Measurements from ENCODE around the gene CCDC88B. TPM values are rescaled to one million over a fixed set of nuclear protein-coding genes. Genes with fewer than 3 reads are reported as not detected.

CCDC88B gene
- total RNA-seq, 1 experiment from 2014 or later, result 3.6 TPM

DNA sequence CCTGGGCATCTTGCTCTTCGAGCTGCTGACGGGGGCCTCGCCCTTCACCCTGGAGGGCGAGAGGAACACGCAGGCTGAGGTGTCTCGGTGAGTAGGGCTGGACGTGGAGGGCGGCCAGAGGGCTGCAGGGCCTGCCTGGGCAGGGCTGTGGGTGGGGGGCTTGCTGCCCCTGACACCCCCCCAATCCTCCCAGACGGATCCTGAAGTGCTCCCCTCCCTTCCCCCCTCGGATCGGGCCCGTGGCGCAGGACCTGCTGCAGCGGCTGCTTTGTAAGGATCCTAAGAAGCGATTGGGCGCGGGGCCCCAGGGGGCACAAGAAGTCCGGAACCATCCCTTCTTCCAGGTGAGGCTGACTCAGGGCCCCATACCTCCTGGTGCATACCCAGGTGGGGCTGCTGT, 21.7 kb downstream of the CCDC88B start:
- H3K4me3 ChIP-seq (ENCODE audit: low read depth, low read length), result no peak overlapping the region
- no TSS peak for BruUV-seq (replicated peaks)
- peaks cover 41% of the 10 kb centered on the region for H3K4me1 ChIP-seq
- Mint-ChIP-seq H3K36me3 (ENCODE audit: insufficient read depth, unreplicated experiment) (peaks cover 73% of the 10 kb centered on the region), H3K27me3 (ENCODE audit: insufficient read depth, unreplicated experiment) (no peaks in the 10 kb centered on the region), H3K9me3 (ENCODE audit: unreplicated experiment) (no peaks in the 10 kb centered on the region), H3K27ac (ENCODE audit: unreplicated experiment) (no peak overlapping the region), H3K4me3 (ENCODE audit: unreplicated experiment) (no peak overlapping the region), H3K4me1 (ENCODE audit: low read depth, unreplicated experiment) (peaks cover 23% of the 10 kb centered on the region)
- H3K9me3 ChIP-seq, result no peaks in the 10 kb centered on the region
- H3K27me3 ChIP-seq (replicated peaks; ENCODE audit: control insufficient read depth, insufficient read depth, low read length), result no peaks in the 10 kb centered on the region
- CTCF ChIA-PET, result no interaction called here
- TF ChIP-seq CTCF (IDR thresholded peaks at IDR 0.05; ENCODE audit: insufficient read depth in 1 of 2, low read depth in 1 of 2, low read length in 1 of 2, severe bottlenecking in 1 of 2, unreplicated experiment in 1 of 2), result no peak
- no peak for DNase-seq
- H3K36me3 ChIP-seq (ENCODE audit: control insufficient read depth, insufficient read depth, low read length), result peaks cover 8% of the 10 kb centered on the region
- POLR2A ChIA-PET, result interaction anchor here (1.2 kb wide), 1 partner anchor 44 kb away, joined by 3 read pairs; the partner anchor contains the start of gene PRDX5
- intact Hi-C loops (cut with micrococcal nuclease; ENCODE audit: unreplicated experiment), result no loop called here

DNA sequence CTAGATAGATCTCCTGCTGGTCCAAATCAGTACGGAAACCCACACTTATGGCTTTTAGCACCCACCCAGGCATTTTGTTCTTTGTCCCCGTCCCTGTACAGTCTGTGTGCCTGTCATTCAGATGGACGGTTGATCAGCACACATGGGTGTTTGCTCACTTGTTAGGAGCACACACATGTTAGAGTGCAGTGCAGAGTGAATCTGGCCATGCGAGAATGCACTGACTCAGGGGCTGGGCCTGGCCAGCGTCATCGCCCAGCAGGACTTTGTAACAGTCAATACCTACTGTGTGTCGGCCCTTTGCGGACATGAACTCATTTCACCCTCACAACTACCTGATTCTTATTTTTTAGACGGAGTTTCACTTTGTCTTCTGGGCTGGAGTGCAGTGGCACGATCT, 22.3 kb downstream of the CCDC88B start:
- CTCF ChIA-PET, result interaction anchor here (0.7 kb wide), 1 partner anchor 58 kb away, joined by 4 read pairs; no protein-coding TSS in a partner anchor
- POLR2A ChIA-PET, result no interaction called here
- no peak overlapping the region for H3K27ac Mint-ChIP-seq (ENCODE audit: unreplicated experiment)

GRCh38 chr11:64364435-64364834, 24.4 kb downstream of the CCDC88B start:
- no peak for TF ChIP-seq CTCF (IDR thresholded peaks at IDR 0.05; ENCODE audit: insufficient read depth in 1 of 2, low read depth in 1 of 2, low read length in 1 of 2, severe bottlenecking in 1 of 2, unreplicated experiment in 1 of 2)
- POLR2A ChIA-PET, result no interaction called here

More for the DNA sequence above, 22.3 kb downstream of the CCDC88B start:
- no peak for TF ChIP-seq CTCF (IDR thresholded peaks at IDR 0.05; ENCODE audit: insufficient read depth in 1 of 2, low read depth in 1 of 2, low read length in 1 of 2, severe bottlenecking in 1 of 2, unreplicated experiment in 1 of 2)
- Histone ChIP-seq H3K4me3 (ENCODE audit: low read depth, low read length) (no peak overlapping the region), H3K36me3 (ENCODE audit: control insufficient read depth, insufficient read depth, low read length) (peaks cover 8% of the 10 kb centered on the region), H3K27me3 (replicated peaks; ENCODE audit: control insufficient read depth, insufficient read depth, low read length) (no peaks in the 10 kb centered on the region), H3K4me1 (peaks cover 37% of the 10 kb centered on the region), H3K9me3 (no peaks in the 10 kb centered on the region)
- peaks cover 23% of the 10 kb centered on the region for H3K4me1 Mint-ChIP-seq (ENCODE audit: low read depth, unreplicated experiment)
- DNase-seq, result no peak
- no peaks in the 10 kb centered on the region for H3K9me3 Mint-ChIP-seq (ENCODE audit: unreplicated experiment)
- no peaks in the 10 kb centered on the region for H3K27me3 Mint-ChIP-seq (ENCODE audit: insufficient read depth, unreplicated experiment)
- BruUV-seq (replicated peaks), result TSS peak; percentile 2
- intact Hi-C loops (cut with micrococcal nuclease; ENCODE audit: unreplicated experiment), result no loop called here
- peaks cover 77% of the 10 kb centered on the region for H3K36me3 Mint-ChIP-seq (ENCODE audit: insufficient read depth, unreplicated experiment)
- no peak overlapping the region for H3K4me3 Mint-ChIP-seq (ENCODE audit: unreplicated experiment)

More at GRCh38 chr11:64364435-64364834, 24.4 kb downstream of the CCDC88B start:
- Histone ChIP-seq H3K9me3 (no peaks in the 10 kb centered on the region), H3K4me1 (peaks cover 23% of the 10 kb centered on the region), H3K36me3 (ENCODE audit: control insufficient read depth, insufficient read depth, low read length) (peaks cover 8% of the 10 kb centered on the region), H3K27me3 (replicated peaks; ENCODE audit: control insufficient read depth, insufficient read depth, low read length) (no peaks in the 10 kb centered on the region), H3K4me3 (ENCODE audit: low read depth, low read length) (no peak overlapping the region)
- H3K36me3 Mint-ChIP-seq (ENCODE audit: insufficient read depth, unreplicated experiment), result peaks cover 95% of the 10 kb centered on the region
- H3K9me3 Mint-ChIP-seq (ENCODE audit: unreplicated experiment), result no peaks in the 10 kb centered on the region
- intact Hi-C loops (cut with micrococcal nuclease; ENCODE audit: unreplicated experiment), result no loop called here
- no peak overlapping the region for H3K4me3 Mint-ChIP-seq (ENCODE audit: unreplicated experiment)
- H3K27ac Mint-ChIP-seq (ENCODE audit: unreplicated experiment), result no peak overlapping the region
- H3K27me3 Mint-ChIP-seq (ENCODE audit: insufficient read depth, unreplicated experiment), result no peaks in the 10 kb centered on the region
- CTCF ChIA-PET, result no interaction called here
- no peak for DNase-seq
- peaks cover 14% of the 10 kb centered on the region for H3K4me1 Mint-ChIP-seq (ENCODE audit: low read depth, unreplicated experiment)
- no TSS peak for BruUV-seq (replicated peaks)

Data from Caco-2 (cell line).